RWPE2 (cell line): Measurements from ENCODE around the gene WNT3A.

Experiments
- ATAC-seq: fragments of 200-7000 bp; cut with Tn5 transposase; 3 replicates; pipeline ENCODE4 v1.9.1; 2021; ENCODE audit warnings: low read depth
- DNase-seq: peaks from one replicate; pipeline ENCODE4 v3.0.0-alpha.2; 2020; ENCODE audit warnings: low spot score
- H3K27ac ChIP-seq: fragments of 450-650 bp; 2 replicates; pipeline ENCODE4 v1.5.1; 2017; ENCODE audit warnings: mild to moderate bottlenecking; ENCODE audit not compliant: poor library complexity, severe bottlenecking
- H3K27me3 ChIP-seq: fragments of 250-450 bp; sonication (Bioruptor Pico); 2 replicates; pipeline ENCODE4 v1.5.1; 2021; ENCODE audit warnings: mild to moderate bottlenecking, moderate library complexity; ENCODE audit not compliant: insufficient read depth, poor library complexity, severe bottlenecking
- H3K36me3 ChIP-seq: fragments of 250-450 bp; sonication (Bioruptor Pico); 2 replicates; pipeline ENCODE4 v1.5.1; 2020; ENCODE audit warnings: low read depth, mild to moderate bottlenecking, moderate library complexity
- H3K4me1 ChIP-seq: fragments of 250-450 bp; sonication (Bioruptor Pico); 2 replicates; pipeline ENCODE4 v1.5.1; 2021; ENCODE audit warnings: mild to moderate bottlenecking, moderate library complexity; ENCODE audit not compliant: insufficient read depth, poor library complexity, severe bottlenecking
- H3K4me3 ChIP-seq: fragments of 250-450 bp; sonication (Bioruptor Pico); 2 replicates; pipeline ENCODE4 v1.5.1; 2021; ENCODE audit warnings: mild to moderate bottlenecking, moderate library complexity; ENCODE audit not compliant: severe bottlenecking
- H3K9me3 ChIP-seq: fragments of 250-450 bp; sonication (Bioruptor Pico); 2 replicates; pipeline ENCODE4 v1.5.1; 2021; ENCODE audit warnings: mild to moderate bottlenecking, moderate library complexity; ENCODE audit not compliant: severe bottlenecking
- TF ChIP-seq, protein P1 (sequence below): fragments of 450-650 bp; IDR thresholded peaks from one replicate; pipeline ENCODE4 v1.5.1; 2017; ENCODE audit warnings: mild to moderate bottlenecking, moderate library complexity; ENCODE audit not compliant: poor library complexity, severe bottlenecking

The WNT3A gene

GRCh38 chr1:228101614-228101993 is 94.8 kb downstream of the WNT3A start:
- H3K4me1 ChIP-seq, result no peaks in the 10 kb centered on the region
- ATAC-seq, result no peak
- peak overlapping the region; percentile 91 for H3K4me3 ChIP-seq
- TF ChIP-seq, protein P1, sequence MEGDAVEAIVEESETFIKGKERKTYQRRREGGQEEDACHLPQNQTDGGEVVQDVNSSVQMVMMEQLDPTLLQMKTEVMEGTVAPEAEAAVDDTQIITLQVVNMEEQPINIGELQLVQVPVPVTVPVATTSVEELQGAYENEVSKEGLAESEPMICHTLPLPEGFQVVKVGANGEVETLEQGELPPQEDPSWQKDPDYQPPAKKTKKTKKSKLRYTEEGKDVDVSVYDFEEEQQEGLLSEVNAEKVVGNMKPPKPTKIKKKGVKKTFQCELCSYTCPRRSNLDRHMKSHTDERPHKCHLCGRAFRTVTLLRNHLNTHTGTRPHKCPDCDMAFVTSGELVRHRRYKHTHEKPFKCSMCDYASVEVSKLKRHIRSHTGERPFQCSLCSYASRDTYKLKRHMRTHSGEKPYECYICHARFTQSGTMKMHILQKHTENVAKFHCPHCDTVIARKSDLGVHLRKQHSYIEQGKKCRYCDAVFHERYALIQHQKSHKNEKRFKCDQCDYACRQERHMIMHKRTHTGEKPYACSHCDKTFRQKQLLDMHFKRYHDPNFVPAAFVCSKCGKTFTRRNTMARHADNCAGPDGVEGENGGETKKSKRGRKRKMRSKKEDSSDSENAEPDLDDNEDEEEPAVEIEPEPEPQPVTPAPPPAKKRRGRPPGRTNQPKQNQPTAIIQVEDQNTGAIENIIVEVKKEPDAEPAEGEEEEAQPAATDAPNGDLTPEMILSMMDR, result no peak
- no peaks in the 10 kb centered on the region for H3K9me3 ChIP-seq
- no peaks in the 10 kb centered on the region for H3K27me3 ChIP-seq
- peak overlapping the region; percentile 47 for H3K27ac ChIP-seq
- peaks cover 3% of the 10 kb centered on the region for H3K36me3 ChIP-seq
- no peak for DNase-seq

DNA sequence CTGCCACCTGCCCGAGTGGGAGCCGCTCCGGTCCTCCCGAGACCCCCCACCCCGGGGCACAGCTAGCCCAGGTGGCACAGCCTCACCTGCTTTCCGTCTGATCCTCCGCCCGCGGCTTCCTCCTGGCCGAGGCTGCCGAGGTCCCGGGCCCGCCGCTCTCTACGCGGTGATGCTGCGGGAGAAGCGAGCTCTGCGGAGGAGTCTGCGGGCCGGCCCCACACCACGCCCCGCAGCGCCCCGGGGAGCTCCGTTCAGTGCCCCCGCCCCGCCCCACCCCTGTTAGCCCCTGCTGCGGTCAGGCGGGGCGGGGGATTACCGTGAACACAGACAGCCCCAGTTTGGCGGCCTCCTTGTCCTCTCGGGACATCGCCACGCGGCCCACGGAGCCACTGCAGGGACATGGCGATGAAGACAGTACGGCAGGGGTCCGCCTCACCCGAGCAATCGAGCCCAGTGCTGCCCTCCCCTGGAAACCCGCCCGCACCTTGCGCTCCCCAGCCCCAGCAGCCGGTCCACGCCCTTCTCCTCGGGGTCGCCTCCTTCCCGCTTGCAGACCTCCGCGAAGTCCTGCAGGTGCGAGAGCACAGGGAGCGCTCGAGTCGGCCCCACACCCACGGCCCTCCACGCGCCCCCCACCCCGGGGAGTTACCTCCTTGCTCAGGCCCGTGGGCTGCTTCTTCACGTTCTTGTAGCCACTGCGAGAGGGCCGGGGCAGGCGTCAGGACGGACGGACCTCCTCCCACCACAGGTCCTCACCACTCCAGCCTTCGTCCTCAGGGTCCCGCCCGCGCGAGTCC is 95.4 kb downstream of the WNT3A start:
- no peaks in the 10 kb centered on the region for H3K4me1 ChIP-seq
- H3K9me3 ChIP-seq, result no peaks in the 10 kb centered on the region
- ATAC-seq, result peak; percentile 51
- H3K27ac ChIP-seq, result peak overlapping the region; percentile 47
- H3K4me3 ChIP-seq, result peak overlapping the region; percentile 91
- no peak for DNase-seq
- H3K36me3 ChIP-seq, result peaks cover 3% of the 10 kb centered on the region
- no peaks in the 10 kb centered on the region for H3K27me3 ChIP-seq
- TF ChIP-seq, protein P1, result peak; percentile 20

- no peaks in the 10 kb centered on the region for H3K4me1 ChIP-seq
- H3K27me3 ChIP-seq, result no peaks in the 10 kb centered on the region
- TF ChIP-seq, protein P1, result no peak
- H3K4me3 ChIP-seq, result peak within 1 kb of the TSS; percentile 91
- peak within 1 kb of the TSS; percentile 47 for H3K27ac ChIP-seq
- H3K9me3 ChIP-seq, result no peaks in the 10 kb centered on the region
- DNase-seq, result peak; percentile 80
- peaks cover 3% of the 10 kb centered on the region for H3K36me3 ChIP-seq
- peak; percentile 71 for ATAC-seq
Observed at GRCh38 chr1:228102791-228103620, 96.2 kb downstream of the WNT3A start, which contains the start of gene C1orf35. Gene C1orf35 (minus strand): TSS chr1:228103325. CDS start chr1:228103227, 98 bp downstream.

GRCh38 chr1:228104526-228105269 is 97.9 kb downstream of the WNT3A start:
- no peaks in the 10 kb centered on the region for H3K9me3 ChIP-seq
- H3K36me3 ChIP-seq, result no peaks in the 10 kb centered on the region; the same call in none of the 2 replicates
- H3K4me3 ChIP-seq, result no peak overlapping the region
- TF ChIP-seq, protein P1, result no peak
- H3K27me3 ChIP-seq, result no peaks in the 10 kb centered on the region
- H3K27ac ChIP-seq, result no peak overlapping the region
- DNase-seq, result no peak
- no peak for ATAC-seq
- no peaks in the 10 kb centered on the region for H3K4me1 ChIP-seq
